GM12891 (cell line): ENCODE measurements around the gene MYH15.

Experiments used
- DNase-seq: peaks from one replicate; pipeline ENCODE4 v3.0.0; 2011; ENCODE audit warnings: low spot score; ENCODE audit not compliant: insufficient read length
- FAIRE-seq: peaks from 2 replicates; lab custom pipeline; 2011; peaks lifted over from hg19 to GRCh38; lab: Jason Lieb, UNC
- PAX5 ChIP-seq: IDR thresholded peaks from 2 replicates; pipeline ENCODE4 v1.6.1; 2011; ENCODE audit warnings: low read length, moderate library complexity, mild to moderate bottlenecking; ENCODE audit not compliant: insufficient read depth, severe bottlenecking
- POLR2A ChIP-seq: IDR thresholded peaks from 2 replicates; pipeline ENCODE4 v1.6.1; 2011; ENCODE audit warnings: low read depth, low read length, control low read depth
- POLR2AphosphoS5 ChIP-seq: IDR thresholded peaks from 2 replicates; pipeline ENCODE4 v1.6.1; 2011; ENCODE audit warnings: low read depth, low read length, control low read depth
- POU2F2 ChIP-seq: IDR thresholded peaks from 2 replicates; pipeline ENCODE4 v1.6.1; 2011; ENCODE audit warnings: low read depth, mild to moderate bottlenecking, control low read depth, low read length, moderate library complexity
- SPI1 ChIP-seq: IDR thresholded peaks from 2 replicates; pipeline ENCODE4 v1.6.1; 2011; ENCODE audit warnings: low read depth, low read length, control low read depth
- TAF1 ChIP-seq: IDR thresholded peaks from 2 replicates; pipeline ENCODE4 v1.6.1; 2011; ENCODE audit warnings: low read depth, low read length, control low read depth

Gene MYH15

GRCh38 chr3:108459225-108459624 lies 51.2 kb downstream of the MYH15 start:
- FAIRE-seq (no peak), DNase-seq (no peak)
- TF ChIP-seq POLR2A (no peak), SPI1 (no peak), PAX5 (no peak), POLR2AphosphoS5 (no peak)

GRCh38 chr3:108455212-108455705 lies 55.1 kb downstream of the MYH15 start:
- TF ChIP-seq PAX5: no peak
- no peak for DNase-seq
- FAIRE-seq: no peak

DNA sequence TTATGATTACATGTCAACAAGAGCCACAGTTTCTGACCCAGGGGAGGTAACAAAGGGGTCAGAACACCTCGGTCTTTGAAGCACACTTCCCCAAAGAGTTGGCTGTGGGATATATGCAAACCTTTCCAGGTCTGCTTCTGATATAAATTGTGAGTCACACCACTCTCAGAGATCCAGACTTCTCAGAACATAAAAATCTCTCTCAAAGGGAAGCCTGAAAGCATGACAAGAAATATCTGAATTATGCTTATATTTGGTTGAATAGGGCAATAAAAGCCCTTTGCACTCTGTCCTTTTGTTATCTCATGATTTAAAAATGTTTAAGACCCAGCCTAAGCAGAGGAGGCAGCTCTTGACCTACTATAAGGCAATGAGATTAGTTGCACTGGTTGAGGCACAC lies 56.8 kb downstream of the MYH15 start:
- TF ChIP-seq SPI1: no peak
- TF ChIP-seq POLR2AphosphoS5: no peak
- no peak for TF ChIP-seq TAF1
- TF ChIP-seq POLR2A: no peak
- no peak for TF ChIP-seq PAX5
- TF ChIP-seq POU2F2: no peak
- no peak for FAIRE-seq
- no peak for DNase-seq

DNA sequence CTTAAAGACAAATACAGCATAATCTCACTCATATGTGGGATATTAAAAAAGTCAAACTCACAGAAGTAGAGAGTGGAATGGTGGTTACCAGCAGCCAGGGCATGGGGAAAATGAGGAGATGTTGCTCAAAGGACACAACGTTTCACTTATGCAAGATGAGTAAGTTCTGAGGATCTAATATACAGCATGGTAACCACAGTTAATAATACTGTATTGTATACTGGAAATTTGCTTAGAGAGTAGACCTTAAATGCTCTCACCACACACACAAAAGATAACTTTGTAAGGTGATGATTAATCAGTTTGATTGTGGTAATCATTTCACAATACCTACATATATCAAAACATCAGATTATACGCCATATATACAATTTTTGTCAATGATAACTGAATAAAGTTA lies 60.0 kb downstream of the MYH15 start:
- FAIRE-seq (peak; percentile 9), DNase-seq (no peak)
- no peak for TF ChIP-seq POLR2AphosphoS5
- no peak for TF ChIP-seq TAF1
- TF ChIP-seq PAX5: no peak
- no peak for TF ChIP-seq POLR2A
- TF ChIP-seq POU2F2: no peak
- TF ChIP-seq SPI1: no peak

DNA sequence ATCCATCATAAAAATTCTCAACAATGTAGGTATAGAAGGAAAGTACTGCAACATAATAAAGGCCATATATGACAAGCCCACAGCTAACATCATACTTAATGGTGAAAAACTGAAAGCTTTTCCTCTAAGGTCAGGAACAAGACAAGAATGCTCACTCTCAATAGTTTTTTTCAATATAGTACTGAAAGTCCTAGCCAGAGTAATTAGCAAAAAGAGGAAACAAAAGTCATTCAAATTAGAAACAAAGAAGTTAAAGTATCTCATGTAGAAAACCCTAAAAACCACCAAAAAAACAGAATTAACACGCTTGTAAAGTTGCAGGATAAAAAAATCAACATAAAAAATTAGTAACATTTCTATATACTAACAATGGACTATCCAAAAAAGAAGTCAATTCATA lies 61.8 kb downstream of the MYH15 start:
- no peak for DNase-seq
- FAIRE-seq: no peak
- no peak for TF ChIP-seq POU2F2
- TF ChIP-seq PAX5: no peak
- no peak for TF ChIP-seq POLR2A
- TF ChIP-seq TAF1: no peak
- TF ChIP-seq POLR2AphosphoS5: no peak

GRCh38 chr3:108447096-108447847 lies 63.1 kb downstream of the MYH15 start:
- no peak for DNase-seq
- no peak for TF ChIP-seq POLR2A
- no peak for TF ChIP-seq SPI1
- TF ChIP-seq POLR2AphosphoS5: no peak
- no peak for TF ChIP-seq TAF1
- TF ChIP-seq PAX5: no peak
- no peak for TF ChIP-seq POU2F2
- no peak for FAIRE-seq

GRCh38 chr3:108442281-108442680 lies 68.1 kb downstream of the MYH15 start:
- no peak for TF ChIP-seq POU2F2
- no peak for DNase-seq
- FAIRE-seq: no peak

GRCh38 chr3:108441518-108441917 lies 68.9 kb downstream of the MYH15 start:
- TF ChIP-seq POLR2AphosphoS5 (no peak), SPI1 (no peak), TAF1 (no peak)
- DNase-seq (no peak), FAIRE-seq (no peak)

- DNase-seq (no peak), FAIRE-seq (no peak)
- TF ChIP-seq SPI1 (no peak), POU2F2 (no peak), PAX5 (no peak), TAF1 (no peak), POLR2AphosphoS5 (no peak), POLR2A (no peak)
These were observed 69.3 kb downstream of the MYH15 start for GRCh38 chr3:108441071-108441507.

DNA sequence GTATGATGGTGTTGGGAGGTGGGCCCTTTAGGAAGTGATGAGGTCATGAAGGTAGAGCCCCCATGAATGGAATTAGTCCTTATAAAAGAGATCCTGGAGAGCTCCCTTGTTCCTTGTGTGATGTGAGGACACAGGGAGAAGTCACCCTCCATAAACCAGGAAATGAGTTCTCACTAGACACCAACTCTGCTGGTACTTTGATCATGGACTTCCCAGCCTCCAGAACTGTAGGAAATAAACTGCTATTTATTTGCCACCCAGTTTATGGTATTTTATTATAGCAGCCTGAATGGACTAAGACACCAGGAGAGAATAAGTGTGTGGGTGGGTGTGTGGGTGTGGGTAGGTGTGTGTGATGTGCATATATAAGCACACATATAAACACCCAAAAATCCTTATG lies 71.9 kb downstream of the MYH15 start:
- no peak for DNase-seq
- no peak for TF ChIP-seq TAF1
- no peak for TF ChIP-seq POU2F2
- TF ChIP-seq PAX5: no peak
- no peak for TF ChIP-seq POLR2A
- no peak for TF ChIP-seq POLR2AphosphoS5
- TF ChIP-seq SPI1: no peak
- no peak for FAIRE-seq
